WERI-Rb-1 (cell line): ENCODE data around the gene MAST1.
A peak's percentile ranks its signal among the peaks of the same experiment; 100 is the strongest.

ENCODE experiments used
- DNase-seq: peaks from one replicate; pipeline ENCODE4 v3.0.0-alpha.2; 2020
- H3K27ac ChIP-seq: fragments of 250-450 bp; sonication (Bioruptor Pico); 2 replicates; pipeline ENCODE4 v1.5.1; 2020; ENCODE audit warnings: mild to moderate bottlenecking, moderate library complexity
- H3K27me3 ChIP-seq: fragments of 250-450 bp; sonication (Bioruptor Pico); 2 replicates; pipeline ENCODE4 v1.5.1; 2021; ENCODE audit warnings: mild to moderate bottlenecking, low read depth, moderate library complexity; ENCODE audit not compliant: insufficient read depth, severe bottlenecking
- H3K36me3 ChIP-seq: fragments of 250-450 bp; sonication (Bioruptor Pico); 2 replicates; pipeline ENCODE4 v1.5.1; 2020; ENCODE audit warnings: mild to moderate bottlenecking, moderate library complexity
- H3K4me3 ChIP-seq: 2 replicates; pipeline ENCODE4 v1.5.1; 2011; ENCODE audit warnings: low read depth, mild to moderate bottlenecking, control low read depth, low read length
- H3K9me3 ChIP-seq: fragments of 250-450 bp; sonication (Bioruptor Pico); 2 replicates; pipeline ENCODE4 v1.5.1; 2021; ENCODE audit warnings: mild to moderate bottlenecking, moderate library complexity; ENCODE audit not compliant: severe bottlenecking
- CTCF ChIP-seq: IDR thresholded peaks from 2 replicates; pipeline ENCODE4 v1.5.1; 2011; ENCODE audit warnings: low read depth, mild to moderate bottlenecking, control low read depth, inconsistent platforms, low read length

Gene MAST1

DNA sequence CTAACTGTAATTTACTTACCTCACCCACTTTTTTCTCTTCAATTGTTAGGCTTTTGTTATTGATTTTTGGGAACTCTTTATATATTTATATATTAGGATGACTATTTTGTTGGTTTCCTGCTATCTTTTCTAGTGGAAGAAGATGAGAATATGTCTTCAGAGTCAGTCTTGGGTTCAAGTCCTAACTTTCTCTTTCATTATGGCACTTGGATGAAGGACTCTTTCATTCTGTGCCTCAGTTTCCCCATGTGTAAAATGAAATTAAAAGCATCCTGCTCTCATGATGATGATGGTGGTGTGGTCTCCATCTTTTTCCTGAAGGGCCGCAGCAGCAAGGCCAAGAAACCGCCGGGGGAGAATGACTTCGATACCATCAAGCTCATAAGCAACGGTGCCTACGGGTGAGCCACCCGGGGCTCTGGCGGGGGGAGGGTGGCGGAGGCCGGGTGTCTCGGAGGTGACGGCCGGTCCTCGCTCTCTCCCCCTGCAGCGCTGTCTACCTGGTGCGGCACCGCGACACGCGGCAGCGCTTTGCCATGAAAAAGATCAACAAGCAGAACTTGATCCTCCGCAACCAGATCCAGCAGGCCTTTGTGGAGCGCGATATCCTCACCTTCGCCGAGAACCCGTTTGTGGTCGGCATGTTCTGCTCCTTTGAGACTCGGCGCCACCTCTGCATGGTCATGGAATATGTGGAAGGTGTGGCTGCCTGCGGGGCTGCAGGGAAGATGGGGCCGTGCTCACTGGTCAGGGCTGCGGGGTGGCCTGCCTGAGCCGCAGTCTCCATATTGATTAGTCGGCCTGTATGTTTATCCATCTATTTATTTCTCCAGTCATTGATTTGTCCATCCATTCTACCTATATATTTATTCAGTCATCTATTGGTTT, 20.0 kb downstream of the MAST1 start:
- H3K4me3 ChIP-seq, result no peak overlapping the region
- no peaks in the 10 kb centered on the region for H3K27me3 ChIP-seq
- H3K36me3 ChIP-seq, result peaks cover 70% of the 10 kb centered on the region
- TF ChIP-seq CTCF, result no peak
- DNase-seq, result no peak
- H3K9me3 ChIP-seq, result no peaks in the 10 kb centered on the region
- H3K27ac ChIP-seq, result no peak overlapping the region

DNA sequence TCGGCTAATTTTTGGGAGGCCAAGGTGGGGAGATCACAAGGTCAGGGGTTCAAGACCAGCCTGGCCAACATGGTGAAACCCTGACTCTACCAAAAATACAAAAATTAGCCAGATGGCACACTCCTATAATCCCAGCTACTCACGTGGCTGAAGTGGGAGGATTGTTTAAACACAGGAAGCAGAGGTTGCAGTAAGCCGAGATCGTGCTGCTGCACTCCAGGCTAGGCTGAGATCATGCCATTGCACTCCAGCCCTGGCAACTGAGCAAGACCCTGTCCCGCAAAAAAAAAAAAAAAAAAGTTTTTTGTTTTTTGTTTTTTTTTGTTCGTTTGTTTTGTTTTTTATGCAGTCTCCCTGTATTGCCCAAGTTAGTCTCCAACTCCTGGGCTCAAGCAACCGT, 21.2 kb downstream of the MAST1 start:
- Histone ChIP-seq H3K27me3 (no peaks in the 10 kb centered on the region), H3K36me3 (peaks cover 63% of the 10 kb centered on the region), H3K4me3 (no peak overlapping the region), H3K9me3 (no peaks in the 10 kb centered on the region), H3K27ac (peak overlapping the region; percentile 76)
- TF ChIP-seq CTCF, result no peak
- peak; percentile 60 for DNase-seq

- Histone ChIP-seq H3K27me3 (no peaks in the 10 kb centered on the region), H3K27ac (no peak overlapping the region), H3K4me3 (no peak overlapping the region), H3K36me3 (peaks cover 59% of the 10 kb centered on the region), H3K9me3 (no peaks in the 10 kb centered on the region)
- no peak for TF ChIP-seq CTCF
- DNase-seq, result no peak
Observed at GRCh38 chr19:12864143-12864542, 25.8 kb downstream of the MAST1 start.

DNA sequence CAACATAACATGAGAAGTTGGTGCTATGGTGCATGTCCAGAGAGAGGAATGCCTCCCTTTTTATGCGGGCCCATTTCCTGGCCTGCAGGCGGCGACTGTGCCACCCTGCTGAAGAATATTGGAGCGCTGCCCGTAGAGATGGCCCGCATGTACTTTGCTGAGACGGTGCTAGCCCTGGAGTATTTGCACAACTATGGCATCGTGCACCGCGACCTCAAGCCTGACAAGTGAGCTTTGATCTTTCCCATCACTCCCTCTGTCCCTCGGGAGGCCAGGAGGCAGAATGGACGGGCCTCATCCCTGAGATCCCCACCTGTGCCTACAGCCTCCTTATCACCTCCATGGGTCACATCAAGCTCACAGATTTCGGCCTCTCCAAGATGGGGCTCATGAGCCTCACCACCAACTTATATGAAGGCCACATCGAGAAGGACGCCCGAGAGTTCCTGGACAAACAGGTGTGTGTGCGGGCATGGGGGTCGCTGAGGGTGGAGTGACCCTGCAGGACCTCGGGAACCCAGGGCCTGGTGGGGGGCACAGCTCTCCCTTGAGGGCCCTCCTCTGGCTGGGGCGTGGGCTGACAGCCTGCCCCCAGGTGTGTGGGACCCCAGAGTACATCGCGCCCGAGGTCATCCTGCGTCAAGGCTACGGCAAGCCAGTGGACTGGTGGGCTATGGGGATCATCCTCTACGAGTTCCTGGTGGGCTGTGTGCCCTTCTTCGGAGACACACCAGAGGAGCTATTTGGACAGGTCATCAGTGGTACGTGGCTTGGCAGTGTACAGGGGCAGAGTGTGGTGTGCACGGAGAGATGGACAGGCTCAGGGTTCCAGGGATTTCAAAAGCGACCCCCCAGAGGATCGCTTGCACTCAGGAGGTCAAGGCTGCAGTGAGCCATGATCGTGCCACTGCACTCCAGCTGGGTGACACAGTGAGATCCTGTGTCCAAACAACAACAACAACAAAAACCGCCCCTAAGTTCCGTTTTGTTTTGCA, 26.7 kb downstream of the MAST1 start:
- Histone ChIP-seq H3K4me3 (no peak overlapping the region), H3K27me3 (no peaks in the 10 kb centered on the region), H3K36me3 (peaks cover 60% of the 10 kb centered on the region), H3K9me3 (no peaks in the 10 kb centered on the region), H3K27ac (no peak overlapping the region)
- no peak for TF ChIP-seq CTCF
- DNase-seq, result no peak

DNA sequence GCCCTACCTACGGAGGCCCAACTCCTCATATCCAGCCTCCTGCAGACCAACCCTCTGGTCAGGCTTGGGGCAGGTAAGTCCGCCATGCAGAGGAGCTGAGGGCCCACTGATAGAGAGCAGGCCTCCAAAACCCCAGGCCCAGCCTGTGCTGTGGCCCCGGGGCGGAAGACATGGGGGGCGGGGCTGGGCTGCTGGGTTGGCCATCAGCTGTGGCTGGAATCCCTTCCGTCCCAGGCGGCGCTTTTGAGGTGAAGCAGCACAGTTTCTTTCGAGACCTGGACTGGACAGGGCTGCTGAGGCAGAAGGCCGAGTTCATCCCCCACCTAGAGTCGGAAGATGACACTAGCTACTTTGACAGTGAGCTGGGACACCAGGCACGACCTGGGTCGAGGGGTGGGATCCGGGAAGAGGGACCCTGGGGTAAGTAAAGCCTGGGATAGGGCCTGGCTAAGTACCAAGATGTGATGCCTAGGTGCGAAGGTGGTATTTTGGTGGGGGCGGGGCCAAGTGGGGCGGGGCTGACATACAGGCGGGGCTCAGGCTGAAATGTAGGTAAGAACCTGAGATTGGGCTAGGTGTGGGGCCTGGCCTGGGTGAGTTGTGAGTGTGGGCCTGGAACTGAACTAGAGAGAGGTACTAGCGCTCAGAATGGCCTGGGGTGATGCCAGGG, 27.6 kb downstream of the MAST1 start:
- TF ChIP-seq CTCF, result no peak
- H3K27ac ChIP-seq, result no peak overlapping the region
- H3K36me3 ChIP-seq, result peaks cover 57% of the 10 kb centered on the region
- no peaks in the 10 kb centered on the region for H3K27me3 ChIP-seq
- H3K9me3 ChIP-seq, result no peaks in the 10 kb centered on the region
- no peak overlapping the region for H3K4me3 ChIP-seq
- no peak for DNase-seq
